ENCODE measurements around the gene DRC7. TPM values are rescaled to one million over a fixed set of nuclear protein-coding genes. Genes with fewer than 3 reads are reported as not detected.

DRC7 gene
- total RNA-seq, 1 donor from 2014 or later = 0.04 TPM

DNA sequence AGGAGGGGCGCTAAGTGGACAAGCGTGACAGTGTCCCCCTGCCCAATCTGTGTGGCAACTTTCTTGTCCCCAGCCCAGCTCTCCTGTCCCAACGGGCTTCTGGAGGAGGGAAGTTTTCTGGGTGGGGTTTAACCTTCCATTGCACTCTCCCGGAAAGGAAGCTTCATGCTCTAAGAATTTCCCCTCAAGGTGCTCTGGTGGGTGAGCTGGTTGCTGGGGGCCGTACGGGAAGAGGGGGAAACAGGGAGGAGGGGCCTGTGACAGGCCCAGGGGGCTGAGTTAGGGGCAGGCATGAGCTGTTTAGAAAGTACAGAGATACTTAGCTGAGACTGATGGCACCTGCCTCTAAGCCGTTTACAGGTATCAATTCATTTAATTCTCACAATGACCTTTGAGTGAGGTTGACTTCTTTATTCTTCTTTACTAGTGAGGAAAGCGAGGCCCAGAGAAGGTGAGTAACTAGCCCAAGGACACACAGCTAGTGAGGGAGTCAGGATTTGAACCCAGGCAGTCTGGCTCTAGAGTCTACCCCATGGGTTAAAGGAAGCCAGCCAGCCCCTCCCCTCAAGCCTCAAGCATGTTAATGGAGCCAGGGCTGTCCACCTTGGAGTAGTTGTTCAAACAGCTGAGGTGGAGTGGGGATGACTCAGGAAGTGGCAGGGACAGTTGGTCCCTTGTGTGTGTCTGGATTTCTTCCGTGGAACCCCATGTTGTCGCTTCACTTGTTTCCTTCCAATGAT, 47.3 kb upstream of the DRC7 start:
- Histone ChIP-seq H3K27me3 (ENCODE audit: control insufficient read depth, insufficient read depth, low read length) (no peaks in the 10 kb centered on the region), H3K4me3 (ENCODE audit: low read depth, low read length) (no peak overlapping the region), H3K36me3 (ENCODE audit: control insufficient read depth, insufficient read depth, low read length) (peaks cover 2% of the 10 kb centered on the region)
- no peak for DNase-seq (ENCODE audit: low read depth)
- TF ChIP-seq, protein P1, sequence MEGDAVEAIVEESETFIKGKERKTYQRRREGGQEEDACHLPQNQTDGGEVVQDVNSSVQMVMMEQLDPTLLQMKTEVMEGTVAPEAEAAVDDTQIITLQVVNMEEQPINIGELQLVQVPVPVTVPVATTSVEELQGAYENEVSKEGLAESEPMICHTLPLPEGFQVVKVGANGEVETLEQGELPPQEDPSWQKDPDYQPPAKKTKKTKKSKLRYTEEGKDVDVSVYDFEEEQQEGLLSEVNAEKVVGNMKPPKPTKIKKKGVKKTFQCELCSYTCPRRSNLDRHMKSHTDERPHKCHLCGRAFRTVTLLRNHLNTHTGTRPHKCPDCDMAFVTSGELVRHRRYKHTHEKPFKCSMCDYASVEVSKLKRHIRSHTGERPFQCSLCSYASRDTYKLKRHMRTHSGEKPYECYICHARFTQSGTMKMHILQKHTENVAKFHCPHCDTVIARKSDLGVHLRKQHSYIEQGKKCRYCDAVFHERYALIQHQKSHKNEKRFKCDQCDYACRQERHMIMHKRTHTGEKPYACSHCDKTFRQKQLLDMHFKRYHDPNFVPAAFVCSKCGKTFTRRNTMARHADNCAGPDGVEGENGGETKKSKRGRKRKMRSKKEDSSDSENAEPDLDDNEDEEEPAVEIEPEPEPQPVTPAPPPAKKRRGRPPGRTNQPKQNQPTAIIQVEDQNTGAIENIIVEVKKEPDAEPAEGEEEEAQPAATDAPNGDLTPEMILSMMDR (IDR thresholded peaks at IDR 0.05; ENCODE audit: insufficient read depth, low read length, poor library complexity, severe bottlenecking) = no peak

DNA sequence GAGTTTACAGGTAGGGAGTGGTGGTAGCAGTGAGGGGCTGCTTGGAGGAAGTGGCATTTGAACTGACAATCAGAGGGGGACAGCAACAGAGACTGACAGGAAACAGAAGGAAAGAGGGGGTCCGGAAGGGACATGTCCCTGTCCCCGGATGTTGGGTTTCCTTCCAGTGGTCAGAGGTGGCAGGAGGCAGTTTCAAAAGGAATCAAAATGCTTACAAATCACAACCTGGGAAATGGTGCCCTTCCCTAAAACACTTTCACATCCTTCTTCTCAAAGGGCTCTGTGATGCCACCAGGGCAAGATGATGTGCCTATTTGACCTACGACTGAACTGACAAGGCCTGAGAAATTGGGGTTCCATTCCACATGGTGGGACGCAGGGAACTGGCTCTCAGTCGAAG, 46.5 kb upstream of the DRC7 start:
- TF ChIP-seq, protein P1 (IDR thresholded peaks at IDR 0.05; ENCODE audit: insufficient read depth, low read length, poor library complexity, severe bottlenecking) = no peak
- DNase-seq (ENCODE audit: low read depth) = no peak
- H3K36me3 ChIP-seq (ENCODE audit: control insufficient read depth, insufficient read depth, low read length) = peaks cover 2% of the 10 kb centered on the region
- H3K27me3 ChIP-seq (ENCODE audit: control insufficient read depth, insufficient read depth, low read length) = no peaks in the 10 kb centered on the region
- H3K4me3 ChIP-seq (ENCODE audit: low read depth, low read length) = no peak overlapping the region

DNA sequence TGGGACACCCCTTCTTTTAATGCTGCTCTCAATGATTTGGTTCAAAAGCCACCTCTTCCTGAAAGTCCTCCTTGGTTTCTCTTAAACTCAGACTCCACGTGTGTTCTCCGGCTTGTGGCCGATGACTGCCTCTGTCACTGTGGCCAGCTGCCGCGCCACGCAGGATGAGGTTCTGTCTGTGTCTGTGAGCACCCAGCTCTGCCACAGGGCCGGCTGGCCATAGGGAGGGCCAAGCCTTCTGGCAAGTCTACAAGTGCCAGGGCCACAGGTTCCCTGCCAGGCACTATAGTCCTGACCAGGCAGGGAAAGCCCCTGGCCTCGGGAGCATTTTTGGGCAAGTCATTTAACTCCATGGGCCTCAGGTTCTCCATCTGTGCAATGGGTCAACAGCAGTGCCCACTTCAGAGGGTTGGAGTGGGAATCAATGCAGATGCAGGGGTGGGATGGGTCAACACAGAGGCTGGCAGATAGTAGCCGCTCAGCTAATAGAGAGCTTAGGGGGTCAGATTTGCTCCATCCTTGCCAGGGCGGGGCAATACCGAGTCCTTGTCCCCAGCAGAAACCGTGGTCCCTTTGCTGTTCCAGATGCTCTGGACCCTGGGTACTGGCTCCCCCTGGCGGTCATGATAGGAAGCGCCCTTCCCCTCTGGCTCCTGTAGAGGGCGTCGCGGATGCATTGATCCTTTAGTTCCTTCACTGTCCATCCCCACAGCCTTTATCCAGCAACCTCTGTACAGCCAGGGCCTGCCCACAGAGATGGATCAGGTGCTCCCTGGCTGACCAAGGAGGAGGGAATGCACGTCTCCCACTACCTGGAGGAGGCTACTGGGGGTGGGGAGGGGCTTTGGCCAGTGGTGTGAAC, 45.8 kb upstream of the DRC7 start:
- no peak for DNase-seq (ENCODE audit: low read depth)
- no peak overlapping the region for H3K4me3 ChIP-seq (ENCODE audit: low read depth, low read length)
- peaks cover 2% of the 10 kb centered on the region for H3K36me3 ChIP-seq (ENCODE audit: control insufficient read depth, insufficient read depth, low read length)
- H3K27me3 ChIP-seq (ENCODE audit: control insufficient read depth, insufficient read depth, low read length) = no peaks in the 10 kb centered on the region
- TF ChIP-seq, protein P1 (IDR thresholded peaks at IDR 0.05; ENCODE audit: insufficient read depth, low read length, poor library complexity, severe bottlenecking) = peak; percentile 100

DNA sequence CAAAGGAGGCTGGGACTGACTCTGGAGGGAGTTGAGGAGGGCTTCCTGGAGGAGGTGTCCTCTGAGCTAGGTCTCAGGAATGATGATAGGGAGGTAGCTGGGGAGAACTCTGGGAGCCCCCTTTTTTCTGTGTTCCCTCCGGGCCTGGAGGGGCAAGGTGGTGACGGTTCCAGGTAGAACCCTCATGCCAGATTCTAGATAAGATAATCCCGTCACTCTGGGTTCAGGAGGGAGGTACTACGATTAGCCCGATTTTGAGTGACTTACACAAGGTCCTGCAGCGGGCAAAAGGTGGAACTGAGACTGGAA, 45.2 kb upstream of the DRC7 start:
- TF ChIP-seq, protein P1 (IDR thresholded peaks at IDR 0.05; ENCODE audit: insufficient read depth, low read length, poor library complexity, severe bottlenecking) = no peak
- DNase-seq (ENCODE audit: low read depth) = no peak
- H3K36me3 ChIP-seq (ENCODE audit: control insufficient read depth, insufficient read depth, low read length) = no peaks in the 10 kb centered on the region
- H3K4me3 ChIP-seq (ENCODE audit: low read depth, low read length) = no peak overlapping the region
- H3K27me3 ChIP-seq (ENCODE audit: control insufficient read depth, insufficient read depth, low read length) = no peaks in the 10 kb centered on the region

DNA sequence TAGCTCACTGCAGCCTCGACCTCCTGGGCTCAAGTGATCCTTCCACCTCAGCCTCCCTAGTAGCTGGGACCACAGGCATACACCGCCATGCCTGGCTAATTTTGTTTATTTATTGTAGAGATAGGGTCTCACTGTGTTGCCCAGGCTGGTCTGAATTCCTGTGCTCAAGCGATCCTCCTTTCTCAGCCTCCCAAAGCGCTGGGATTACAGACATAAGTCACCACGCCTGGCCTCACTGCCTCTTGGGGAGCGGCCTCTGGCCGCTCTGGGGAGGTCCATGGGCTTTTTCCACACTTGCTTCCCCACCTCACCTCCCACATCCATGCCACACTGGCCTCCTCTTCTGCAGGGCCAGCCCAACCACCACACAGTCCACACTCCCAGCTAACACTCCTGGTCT, 44.8 kb upstream of the DRC7 start:
- TF ChIP-seq, protein P1 (IDR thresholded peaks at IDR 0.05; ENCODE audit: insufficient read depth, low read length, poor library complexity, severe bottlenecking) = no peak
- no peaks in the 10 kb centered on the region for H3K36me3 ChIP-seq (ENCODE audit: control insufficient read depth, insufficient read depth, low read length)
- H3K4me3 ChIP-seq (ENCODE audit: low read depth, low read length) = no peak overlapping the region
- H3K27me3 ChIP-seq (ENCODE audit: control insufficient read depth, insufficient read depth, low read length) = no peaks in the 10 kb centered on the region
- DNase-seq (ENCODE audit: low read depth) = no peak

Measured in kidney epithelial cell (primary cell).